Adrenal gland (tissue), 12 donors: ENCODE measurements around the gene CACNA1C. TPM values are rescaled to one million over a fixed set of nuclear protein-coding genes. Genes with fewer than 3 reads are reported as not detected.

Source experiments
- DNase-seq, 7 donors: peaks; one replicate each; pipeline ENCODE4 v3.0.0-alpha.2; 2019 to 2020
- H3K27ac ChIP-seq, 5 donors: fragments of 200-600 bp; sonication (generic) in 4 of 5; 1 replicate in 3 of 5; 2 replicates in 2 of 5; pipeline versions ENCODE4 v1.5.1 to v1.8.0; 2016 to 2020; ENCODE audit warnings: mild to moderate bottlenecking in 1 of 5
- H3K27me3 ChIP-seq: fragments of 200-600 bp; 2 replicates; pipeline ENCODE4 v1.8.0; 2021
- H3K36me3 ChIP-seq, 2 donors: fragments of 200-600 bp; replicated peaks in 1 of 2; 1 replicate in 1 of 2; 2 replicates in 1 of 2; pipeline versions ENCODE4 v1.5.1 to v1.8.0; 2018 to 2022
- H3K4me1 ChIP-seq, 2 donors: fragments of 200-600 bp; replicated peaks in 1 of 2; 1 replicate in 1 of 2; 2 replicates in 1 of 2; pipeline versions ENCODE4 v1.5.1 to v1.8.0; 2018 to 2021
- H3K4me3 ChIP-seq, 4 donors: fragments of 200-600 bp; sonication (generic) in 3 of 4; one replicate each; pipeline ENCODE4 v1.5.1; 2016 to 2018
- H3K9me3 ChIP-seq, 3 donors: fragments of 200-600 bp; sonication (generic) in 1 of 3; replicated peaks in 1 of 3; 1 replicate in 2 of 3; 2 replicates in 1 of 3; pipeline versions ENCODE4 v1.5.1 to v1.8.0; 2016 to 2021
- POLR2A ChIP-seq, 2 donors: fragments of 450-650 bp; IDR thresholded peaks; one replicate each; pipeline ENCODE4 v1.6.1; 2017; ENCODE audit warnings: antibody characterized with exemption in 2 of 2, mild to moderate bottlenecking in 2 of 2, moderate library complexity in 1 of 2
- WGBS, 4 donors: extraction: QIAGEN DNeasy Blood & Tissue Kit in 2 of 4; methylation state at CpG; one replicate each; pipeline versions ENCODE4 v1.1.5 to v1.1.7; 2013 to 2017; 5-methylcytosine and 5-hydroxymethylcytosine counted together
- intact Hi-C, 2 donors: fragments of 100-400 bp; cut with DNase I; formaldehyde crosslinking; loops; one replicate each; pipeline versions ENCODE4 v1.14.1 to v1.15.0; 2022 to 2023
- polyA plus RNA-seq, 3 donors: library from polyadenylated mRNA; stranded (reverse); fragments of 200-250 nt in 2 of 3; fragments of 350-450 nt in 1 of 3; fragmentation: Illumina TruSeq in 1 of 3; extraction: RNeasy Lipid Tissue Mini Kit (QIAGEN cat#74804) in 1 of 3; gene quantifications; one replicate each; pipeline ENCODE4 v1.2.3, GENCODE V29; 2013 to 2014
- total RNA-seq, 9 donors: library from RNA; depleted of rRNA in 4 of 9; stranded (reverse); fragments of >200 nt in 4 of 9; fragments of 120-200 nt in 1 of 9; fragmentation: NEBNext Ultra II Directional in 1 of 9; extraction: Animal tissue kit (Norgen Biotek cat#: 25700) in 1 of 9; gene quantifications; one replicate each; pipeline versions ENCODE4 v1.1.0 to v1.2.4, GENCODE V29; 2013 to 2023
- TF ChIP-seq, protein P1 (sequence below), 6 experiments: fragments of 450-650 bp in 4 of 6; fragments of 200-600 bp in 2 of 6; sonication (generic) in 1 of 6; IDR thresholded peaks; 1 replicate in 5 of 6; 2 replicates in 1 of 6; pipeline versions ENCODE4 v1.5.1 to v1.8.0; 2016 to 2021; ENCODE audit warnings: antibody characterized with exemption in 6 of 6, mild to moderate bottlenecking in 2 of 6, moderate library complexity in 1 of 6
- donor health status: healthy with polysubstance abuse.
- donor health status: Bipolar disorder and iron deficiency.
- donor health status: DM: yes; HTN: yes; CAD: no.
- donor health status: DM: no; HTN: no; CAD: no.
- donor health status: DM: no; HTN: no; CAD: no.
- donor health status: DM: yes; HTN: yes; CAD: no.

The CACNA1C gene
- total and polyA plus RNA-seq, 12 donors: 1.4 to 5.8 (median 3.5) TPM

DNA sequence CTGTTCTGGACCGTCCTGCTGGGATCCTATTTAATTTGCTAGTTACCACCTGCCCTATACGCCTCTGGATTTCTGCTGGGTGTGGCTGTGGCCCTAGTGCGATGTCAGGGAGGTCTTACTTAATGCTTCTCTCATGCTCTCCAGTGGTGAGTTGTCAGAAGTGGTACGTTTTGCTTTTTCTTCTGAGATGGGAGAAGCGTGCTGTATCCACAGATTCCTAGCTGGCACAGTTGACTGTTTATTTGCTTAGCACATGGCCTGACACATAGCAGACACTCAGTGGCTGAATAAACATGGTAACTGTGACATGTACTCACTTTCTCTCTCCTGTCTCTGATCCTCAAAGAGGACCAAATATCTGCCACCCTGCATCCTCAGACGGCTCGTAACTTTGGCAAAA is 107.3 kb downstream of the CACNA1C start:
- 76 to 88% (median 80%) methylated on average over 7 of the region's 7 CpGs for WGBS, 4 donors
- Histone ChIP-seq H3K36me3 (no peaks in the 10 kb centered on the region), H3K27ac (no peak overlapping the region), H3K4me3 (no peak overlapping the region), H3K9me3 (no peaks in the 10 kb centered on the region), H3K27me3 (no peaks in the 10 kb centered on the region), H3K4me1 (peaks cover 0 to 11% of the 10 kb centered on the region in 2 donors)
- intact Hi-C loops: no loop called here
- no peak for TF ChIP-seq POLR2A (IDR thresholded peaks at IDR 0.05)
- TF ChIP-seq, protein P1, sequence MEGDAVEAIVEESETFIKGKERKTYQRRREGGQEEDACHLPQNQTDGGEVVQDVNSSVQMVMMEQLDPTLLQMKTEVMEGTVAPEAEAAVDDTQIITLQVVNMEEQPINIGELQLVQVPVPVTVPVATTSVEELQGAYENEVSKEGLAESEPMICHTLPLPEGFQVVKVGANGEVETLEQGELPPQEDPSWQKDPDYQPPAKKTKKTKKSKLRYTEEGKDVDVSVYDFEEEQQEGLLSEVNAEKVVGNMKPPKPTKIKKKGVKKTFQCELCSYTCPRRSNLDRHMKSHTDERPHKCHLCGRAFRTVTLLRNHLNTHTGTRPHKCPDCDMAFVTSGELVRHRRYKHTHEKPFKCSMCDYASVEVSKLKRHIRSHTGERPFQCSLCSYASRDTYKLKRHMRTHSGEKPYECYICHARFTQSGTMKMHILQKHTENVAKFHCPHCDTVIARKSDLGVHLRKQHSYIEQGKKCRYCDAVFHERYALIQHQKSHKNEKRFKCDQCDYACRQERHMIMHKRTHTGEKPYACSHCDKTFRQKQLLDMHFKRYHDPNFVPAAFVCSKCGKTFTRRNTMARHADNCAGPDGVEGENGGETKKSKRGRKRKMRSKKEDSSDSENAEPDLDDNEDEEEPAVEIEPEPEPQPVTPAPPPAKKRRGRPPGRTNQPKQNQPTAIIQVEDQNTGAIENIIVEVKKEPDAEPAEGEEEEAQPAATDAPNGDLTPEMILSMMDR (IDR thresholded peaks at IDR 0.05): no peak
- no peak for DNase-seq

DNA sequence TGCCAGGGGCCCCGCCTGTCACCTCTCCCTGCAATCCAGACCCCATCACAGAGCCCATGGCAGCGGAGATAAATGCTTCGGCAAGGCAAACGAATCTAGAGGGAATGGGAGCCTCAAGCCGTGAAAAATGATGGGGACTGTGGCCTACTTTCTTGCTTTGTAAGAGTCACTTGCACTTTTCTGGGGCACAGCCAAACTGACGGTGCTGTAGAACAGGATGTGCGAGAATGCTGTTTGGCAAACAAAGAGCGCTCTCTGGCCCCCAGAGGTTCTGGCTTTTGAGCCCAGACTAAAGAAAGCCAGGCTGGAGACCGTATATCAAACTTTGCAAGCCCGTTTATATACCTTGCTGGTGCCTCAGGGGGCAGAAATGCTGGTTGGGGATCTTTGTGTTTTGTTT is 108.7 kb downstream of the CACNA1C start:
- H3K4me1 ChIP-seq: peaks cover 0 to 11% of the 10 kb centered on the region in 2 donors
- H3K9me3 ChIP-seq: no peaks in the 10 kb centered on the region
- peak overlapping the region in 2 of 5 donors; percentile 26 to 80 for H3K27ac ChIP-seq
- WGBS, 4 donors: 62 to 76% (median 68%) methylated on average over 9 to 10 of the region's 10 CpGs
- TF ChIP-seq, protein P1 (IDR thresholded peaks at IDR 0.05): no peak
- TF ChIP-seq POLR2A (IDR thresholded peaks at IDR 0.05): no peak
- H3K4me3 ChIP-seq: no peak overlapping the region
- H3K36me3 ChIP-seq: no peaks in the 10 kb centered on the region
- H3K27me3 ChIP-seq: no peaks in the 10 kb centered on the region
- peak in 6 of 7 donors; percentile 34 to 81 (median 49) for DNase-seq
- intact Hi-C loops: no loop called here

DNA sequence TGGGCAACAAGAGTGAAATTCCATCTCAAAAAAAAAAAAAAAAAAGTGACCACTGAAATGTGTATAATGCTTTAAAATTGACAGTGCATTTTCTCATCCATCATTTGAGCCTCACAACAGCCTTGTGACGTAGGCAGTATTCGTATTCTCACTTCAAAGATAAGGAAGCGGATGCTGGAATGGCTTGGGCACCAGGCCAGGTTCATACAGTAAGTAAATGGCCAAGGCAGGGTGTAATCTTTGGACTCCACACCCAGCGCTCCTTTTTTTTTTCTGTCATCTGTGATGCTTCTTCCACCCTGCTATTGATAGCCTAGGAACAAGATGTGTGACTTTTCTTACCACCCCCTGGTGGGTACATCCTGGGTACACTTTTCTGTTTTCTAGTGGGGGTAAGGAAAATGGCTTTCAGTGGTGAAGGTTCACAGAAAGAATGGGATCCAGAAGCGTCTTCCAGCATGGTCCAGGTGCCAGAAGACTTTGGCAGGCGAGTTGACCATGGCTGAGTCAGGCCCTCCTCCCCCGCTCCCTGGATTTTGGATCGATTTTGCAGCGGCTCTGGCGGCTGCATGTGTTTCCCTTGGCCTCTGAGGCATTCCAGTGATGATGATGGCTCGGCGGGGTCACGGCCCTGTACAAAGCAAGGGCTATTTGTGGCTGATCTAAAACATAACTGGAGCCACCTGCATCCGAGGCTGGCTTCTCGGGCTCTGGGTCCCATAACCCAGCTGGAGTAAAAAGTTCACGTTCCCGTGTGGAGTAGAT is 110.6 kb downstream of the CACNA1C start:
- TF ChIP-seq POLR2A (IDR thresholded peaks at IDR 0.05): no peak
- TF ChIP-seq, protein P1 (IDR thresholded peaks at IDR 0.05): peak in 1 of 6 experiments; percentile 3
- peak; percentile 30 to 91 (median 70) for DNase-seq
- H3K36me3 ChIP-seq: no peaks in the 10 kb centered on the region
- no peak overlapping the region for H3K4me3 ChIP-seq
- 40 to 70% (median 57%) methylated on average over 13 to 17 of the region's 17 CpGs for WGBS, 4 donors
- intact Hi-C loops: no loop called here
- H3K9me3 ChIP-seq: peaks cover 0 to 7% (median 0%) of the 10 kb centered on the region in 3 donors
- no peaks in the 10 kb centered on the region for H3K27me3 ChIP-seq
- H3K27ac ChIP-seq: peak overlapping the region in 2 of 5 donors; percentile 38 to 74
- peaks cover 0 to 11% of the 10 kb centered on the region in 2 donors for H3K4me1 ChIP-seq

DNA sequence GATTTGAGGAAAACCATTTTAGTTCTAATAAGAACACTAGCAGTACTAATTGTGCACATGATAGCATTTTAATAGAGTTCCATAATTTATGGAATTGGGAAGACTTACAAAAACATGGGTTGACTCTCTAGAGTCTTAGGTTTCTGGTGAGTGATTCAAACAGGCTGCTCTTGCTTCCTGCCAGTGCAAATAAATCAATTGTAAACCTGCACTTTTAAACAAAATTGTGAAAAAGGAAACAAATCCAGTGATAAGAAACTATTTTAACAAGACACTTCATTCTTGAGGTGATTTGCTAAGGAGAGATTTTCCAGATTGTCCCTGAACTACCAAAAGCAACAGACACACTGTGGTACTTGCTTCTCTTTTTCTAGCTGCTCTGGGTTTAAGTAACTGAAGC is 112.2 kb downstream of the CACNA1C start:
- intact Hi-C loops: no loop called here
- no peak for DNase-seq
- no peak overlapping the region for H3K4me3 ChIP-seq
- TF ChIP-seq, protein P1 (IDR thresholded peaks at IDR 0.05): no peak
- no peak for TF ChIP-seq POLR2A (IDR thresholded peaks at IDR 0.05)
- no peaks in the 10 kb centered on the region for H3K36me3 ChIP-seq
- no peaks in the 10 kb centered on the region for H3K27me3 ChIP-seq
- H3K27ac ChIP-seq: peak overlapping the region in 1 of 5 donors; percentile 74
- H3K9me3 ChIP-seq: peaks cover 0 to 7% (median 0%) of the 10 kb centered on the region in 3 donors
- peaks cover 0 to 11% of the 10 kb centered on the region in 2 donors for H3K4me1 ChIP-seq
